Spleen (tissue), 7 donors: ENCODE results near the gene GCNT3.

Experiments
- POLR2A ChIP-seq, 3 donors: fragments of 450-650 bp; IDR thresholded peaks; one replicate each; pipeline ENCODE4 v1.5.1; 2017; ENCODE audit warnings: antibody characterized with exemption in 3 of 3, mild to moderate bottlenecking in 1 of 3
- POLR2AphosphoS5 ChIP-seq, 3 donors: sonication (generic); formaldehyde crosslinking; IDR thresholded peaks; one replicate each; pipeline ENCODE4 v1.5.1; 2017; ENCODE audit warnings: antibody characterized with exemption in 3 of 3
- TF ChIP-seq, protein P1 (sequence below), 11 experiments: fragments of 200-600 bp in 7 of 11; fragments of 450-650 bp in 4 of 11; sonication (generic) in 4 of 11; IDR thresholded peaks in 8 of 11; conservative IDR thresholded peaks in 3 of 11; 1 replicate in 7 of 11; 2 replicates in 4 of 11; pipeline versions ENCODE4 v1.4.0 to v1.8.0; 2016 to 2021; ENCODE audit warnings: antibody characterized with exemption in 11 of 11, inconsistent platforms in 4 of 11, mild to moderate bottlenecking in 1 of 11
- donor health status: DM: no; HTN: no; CAD: no; lungs with moderate emphysema.
- donor health status: DM: no; HTN: no; CAD: no.
- donor health status: DM: no; HTN: no; CAD: no.

DNA sequence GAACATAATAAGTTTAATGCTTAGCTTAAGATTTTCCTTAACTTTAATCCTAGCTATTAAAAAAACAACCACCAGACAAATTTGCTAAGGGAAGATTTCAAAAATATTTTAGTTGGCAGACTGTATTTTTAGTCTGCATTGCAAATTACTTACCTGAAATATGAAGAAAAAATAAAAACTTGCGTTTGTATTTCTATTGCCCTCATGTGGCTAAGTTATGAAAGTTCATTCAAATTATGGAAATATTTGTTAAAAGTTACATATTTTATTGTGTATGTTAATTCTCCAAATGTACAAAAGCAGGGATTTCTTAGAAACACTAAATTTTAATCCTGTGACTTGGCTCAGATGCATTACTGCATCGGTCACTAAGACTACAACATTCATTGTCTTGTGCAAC is 30.8 kb downstream of the GCNT3 start:
- TF ChIP-seq, protein P1, sequence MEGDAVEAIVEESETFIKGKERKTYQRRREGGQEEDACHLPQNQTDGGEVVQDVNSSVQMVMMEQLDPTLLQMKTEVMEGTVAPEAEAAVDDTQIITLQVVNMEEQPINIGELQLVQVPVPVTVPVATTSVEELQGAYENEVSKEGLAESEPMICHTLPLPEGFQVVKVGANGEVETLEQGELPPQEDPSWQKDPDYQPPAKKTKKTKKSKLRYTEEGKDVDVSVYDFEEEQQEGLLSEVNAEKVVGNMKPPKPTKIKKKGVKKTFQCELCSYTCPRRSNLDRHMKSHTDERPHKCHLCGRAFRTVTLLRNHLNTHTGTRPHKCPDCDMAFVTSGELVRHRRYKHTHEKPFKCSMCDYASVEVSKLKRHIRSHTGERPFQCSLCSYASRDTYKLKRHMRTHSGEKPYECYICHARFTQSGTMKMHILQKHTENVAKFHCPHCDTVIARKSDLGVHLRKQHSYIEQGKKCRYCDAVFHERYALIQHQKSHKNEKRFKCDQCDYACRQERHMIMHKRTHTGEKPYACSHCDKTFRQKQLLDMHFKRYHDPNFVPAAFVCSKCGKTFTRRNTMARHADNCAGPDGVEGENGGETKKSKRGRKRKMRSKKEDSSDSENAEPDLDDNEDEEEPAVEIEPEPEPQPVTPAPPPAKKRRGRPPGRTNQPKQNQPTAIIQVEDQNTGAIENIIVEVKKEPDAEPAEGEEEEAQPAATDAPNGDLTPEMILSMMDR (IDR thresholded peaks at IDR 0.05 in 8 of 11, conservative IDR thresholded peaks at IDR 0.05 in 3 of 11), result no peak
- TF ChIP-seq POLR2A (IDR thresholded peaks at IDR 0.05), result no peak
- TF ChIP-seq POLR2AphosphoS5 (IDR thresholded peaks at IDR 0.05), result no peak
